IMR-90 (cell line): Measurements from ENCODE around the gene MED26. TPM values are rescaled to one million over a fixed set of nuclear protein-coding genes. Genes with fewer than 3 reads are reported as not detected.

Experiments used
- ATAC-seq: fragments of 200-7000 bp; cut with Tn5 transposase; 2 replicates; pipeline ENCODE4 v1.9.1; 2020; ENCODE audit warnings: low read depth, mild to moderate bottlenecking, moderate library complexity
- BruUV-seq: library from RNA; stranded (reverse); fragments of 400-500 nt; replicated peaks from 2 replicates; lab custom pipeline; 2021; lab: Mats Ljungman, UMichigan
- CTCF ChIA-PET: fragments of 300-600 bp; formaldehyde crosslinking; extraction: SDS; loops from one replicate; lab custom pipeline; 2021; ENCODE audit warnings: antibody characterized with exemption; lab: Yijun Ruan, JAX
- POLR2A ChIA-PET: fragments of 300-600 bp; sonication (Branson Sonifier 250); formaldehyde crosslinking; loops from one replicate; lab custom pipeline; 2022; ENCODE audit warnings: antibody characterized with exemption; ENCODE audit not compliant: unreplicated experiment; lab: Charles Lee
- DNase-seq: peaks from one replicate; pipeline ENCODE4 v3.0.0; 2013
- H2AFZ ChIP-seq: replicated peaks from 2 replicates; pipeline ENCODE3; 2013; ENCODE audit warnings: low read length, mild to moderate bottlenecking; ENCODE audit not compliant: poor library complexity
- H2AK5ac ChIP-seq: 2 replicates; pipeline ENCODE4 v1.6.1; 2013; ENCODE audit warnings: low read depth, low read length, inconsistent platforms
- H2AK9ac ChIP-seq: replicated peaks from 2 replicates; pipeline ENCODE3; 2013; ENCODE audit warnings: mild to moderate bottlenecking, low read depth, low read length, moderate library complexity; ENCODE audit not compliant: poor library complexity
- H2BK120ac ChIP-seq: 2 replicates; pipeline ENCODE4 v1.6.1; 2013; ENCODE audit warnings: low read depth, low read length, inconsistent platforms
- H2BK15ac ChIP-seq: 3 replicates; pipeline ENCODE4 v1.6.1; 2013; ENCODE audit warnings: low read depth, low read length, inconsistent platforms
- H2BK20ac ChIP-seq: 2 replicates; pipeline ENCODE4 v1.6.1; 2013; ENCODE audit warnings: low read depth, mild to moderate bottlenecking, inconsistent platforms, low read length, moderate library complexity
- H2BK5ac ChIP-seq: 2 replicates; pipeline ENCODE4 v1.6.1; 2013; ENCODE audit warnings: mild to moderate bottlenecking, low read depth, low read length, inconsistent platforms; ENCODE audit not compliant: poor library complexity, severe bottlenecking
- H3K14ac ChIP-seq: replicated peaks from 2 replicates; pipeline ENCODE4 v1.6.1; 2013; ENCODE audit warnings: low read depth, low read length, inconsistent platforms
- H3K18ac ChIP-seq: 2 replicates; pipeline ENCODE4 v1.6.1; 2013; ENCODE audit warnings: low read depth, low read length, control low read depth
- H3K23ac ChIP-seq: 2 replicates; pipeline ENCODE4 v1.6.1; 2013; ENCODE audit warnings: low read depth, low read length, inconsistent platforms
- H3K27ac ChIP-seq: 2 replicates; pipeline ENCODE4 v1.5.1; 2013; ENCODE audit warnings: mild to moderate bottlenecking, control low read depth, low read length; ENCODE audit not compliant: insufficient read depth
- H3K27me3 ChIP-seq: 2 replicates; pipeline ENCODE4 v1.6.1; 2013; ENCODE audit warnings: low read length; ENCODE audit not compliant: control insufficient read depth, insufficient read depth
- H3K36me3 ChIP-seq: 2 replicates; pipeline ENCODE4 v1.6.1; 2013; ENCODE audit warnings: low read length, mixed read lengths; ENCODE audit not compliant: control insufficient read depth, insufficient read depth
- H3K4ac ChIP-seq: 2 replicates; pipeline ENCODE4 v1.6.1; 2013; ENCODE audit warnings: low read depth, low read length, inconsistent platforms
- H3K4me1 ChIP-seq: 2 replicates; pipeline ENCODE4 v1.6.1; 2013; ENCODE audit warnings: low read length, mixed read lengths; ENCODE audit not compliant: control insufficient read depth, insufficient read depth
- H3K4me2 ChIP-seq: 2 replicates; pipeline ENCODE4 v1.6.1; 2013; ENCODE audit warnings: low read depth, mild to moderate bottlenecking, control low read depth, low read length, moderate library complexity
- H3K4me3 ChIP-seq: 2 replicates; pipeline ENCODE4 v1.5.1; 2013; ENCODE audit warnings: low read depth, mild to moderate bottlenecking, control low read depth, low read length, moderate library complexity; ENCODE audit not compliant: insufficient read depth
- H3K56ac ChIP-seq: 2 replicates; pipeline ENCODE4 v1.6.1; 2013; ENCODE audit warnings: low read length, inconsistent platforms; ENCODE audit not compliant: insufficient read depth; ENCODE audit errors: extremely low read depth
- H3K79me1 ChIP-seq, 2 experiments: 2 replicates each; pipeline ENCODE4 v1.6.1; 2013; ENCODE audit warnings: low read length in 2 of 2, inconsistent platforms in 1 of 2, low read depth in 1 of 2
- H3K9ac ChIP-seq: 2 replicates; pipeline ENCODE4 v1.6.1; 2013; ENCODE audit warnings: low read depth, low read length, control low read depth
- H3K9me1 ChIP-seq: 2 replicates; pipeline ENCODE4 v1.6.1; 2013; ENCODE audit warnings: low read length, inconsistent platforms; ENCODE audit not compliant: insufficient read depth
- H3K9me3 ChIP-seq: 2 replicates; pipeline ENCODE4 v1.6.1; 2013; ENCODE audit warnings: low read length; ENCODE audit not compliant: control insufficient read depth, insufficient read depth
- H4K20me1 ChIP-seq: 2 replicates; pipeline ENCODE4 v1.6.1; 2013; ENCODE audit warnings: low read length, inconsistent platforms; ENCODE audit not compliant: insufficient read depth
- H4K5ac ChIP-seq: 2 replicates; pipeline ENCODE4 v1.6.1; 2013; ENCODE audit warnings: mild to moderate bottlenecking, low read depth, low read length, control low read depth
- H4K8ac ChIP-seq, 2 experiments: 2 replicates each; pipeline ENCODE4 v1.6.1; 2013; ENCODE audit warnings: low read depth in 2 of 2, low read length in 2 of 2, control low read depth in 1 of 2, inconsistent platforms in 1 of 2
- H4K91ac ChIP-seq: 2 replicates; pipeline ENCODE4 v1.6.1; 2013; ENCODE audit warnings: low read depth, low read length, inconsistent platforms; ENCODE audit not compliant: insufficient read depth
- MAZ ChIP-seq: IDR thresholded peaks from 2 replicates; pipeline ENCODE4 v1.6.1; 2012; ENCODE audit warnings: low read depth, mild to moderate bottlenecking, low read length, improper control_type of control experiment, moderate library complexity, borderline replicate concordance
- MXI1 ChIP-seq: IDR thresholded peaks from 2 replicates; pipeline ENCODE4 v1.6.1; 2012; ENCODE audit warnings: low read depth, mild to moderate bottlenecking, low read length, moderate library complexity, borderline replicate concordance
- RAD21 ChIP-seq: IDR thresholded peaks from 2 replicates; pipeline ENCODE4 v1.6.1; 2012; ENCODE audit warnings: low read length, improper control_type of control experiment
- RCOR1 ChIP-seq: IDR thresholded peaks from 2 replicates; pipeline ENCODE4 v1.6.1; 2012; ENCODE audit warnings: mild to moderate bottlenecking, low read length, improper control_type of control experiment; ENCODE audit not compliant: insufficient replicate concordance
- RFX5 ChIP-seq: IDR thresholded peaks from 2 replicates; pipeline ENCODE4 v1.8.0; 2012; ENCODE audit warnings: low read depth, mild to moderate bottlenecking, low read length, moderate library complexity
- SMC3 ChIP-seq: fragments of 150-350 bp; IDR thresholded peaks from 2 replicates; pipeline ENCODE4 v1.6.1; 2016; ENCODE audit warnings: low read depth, mild to moderate bottlenecking, antibody characterized with exemption, low read length, moderate library complexity
- WGBS, 2 experiments: methylation state at CpG; one replicate each; pipeline versions ENCODE4 v1.1.5 to v1.1.7; 2013; ENCODE audit warnings: missing lambda C conversion rate in 2 of 2; ENCODE audit not compliant: insufficient read length in 1 of 2; ENCODE audit errors: extremely low coverage in 2 of 2; 5-methylcytosine and 5-hydroxymethylcytosine counted together
- dilution Hi-C: fragments of 300-500 bp; cut with HindIII; formaldehyde crosslinking; loops from one replicate; pipeline ENCODE4 v1.14.3; 2018; ENCODE audit warnings: low sequenced_read_pairs; ENCODE audit not compliant: unreplicated experiment
- in situ Hi-C: fragments of 300-500 bp; cut with MboI; formaldehyde crosslinking; loops from 3 replicates; pipeline ENCODE4 v1.14.3; 2019; ENCODE audit warnings: low sequenced_read_pairs, inconsistent platforms, mixed read lengths
- intact Hi-C: fragments of 100-400 bp; cut with micrococcal nuclease; formaldehyde crosslinking; loops from 2 replicates; pipeline ENCODE4 v1.10.0; 2022
- polyA plus RNA-seq, 3 experiments: library from polyadenylated mRNA; depleted of rRNA; stranded (reverse); fragments of >200 nt; gene quantifications; 2 replicates each; pipeline ENCODE4 v1.2.3, GENCODE V29; 2012; ENCODE audit warnings: low replicate concordance in 1 of 3
- total RNA-seq: library from RNA; depleted of rRNA; stranded (reverse); fragments of >200 nt; gene quantifications from 2 replicates; pipeline ENCODE4 v1.2.3, GENCODE V29; 2012
- TF ChIP-seq, protein P1 (sequence below): conservative IDR thresholded peaks from 2 replicates; pipeline ENCODE4 v1.5.1; 2012; ENCODE audit warnings: mild to moderate bottlenecking, low read depth, low read length, improper control_type of control experiment

MED26 gene
- total and polyA plus RNA-seq, 2 of the 4 experiments (the other 2 are of a cell fraction), result 2.0 to 4.0 TPM

DNA sequence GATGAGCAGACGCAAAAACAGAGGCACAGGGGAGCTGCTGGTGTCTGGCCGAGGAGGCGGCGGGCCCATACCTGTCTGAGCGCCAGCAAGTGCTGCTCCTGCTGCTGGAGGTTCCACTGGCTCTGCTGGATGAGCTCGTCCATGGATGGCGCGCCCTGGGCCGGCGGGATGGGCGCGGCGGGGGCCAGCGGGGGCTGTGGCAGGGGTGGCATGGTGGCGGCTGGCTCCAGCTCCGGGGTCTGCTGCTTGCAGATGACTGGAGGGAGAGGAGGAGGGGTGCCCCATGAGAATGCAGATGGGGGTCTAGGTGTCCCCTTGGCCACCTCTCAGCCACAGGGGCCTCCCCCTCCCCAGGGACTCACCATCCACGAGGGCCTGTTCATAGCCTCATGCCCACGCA is 92.6 kb downstream of the MED26 start:
- no peak overlapping the region for H3K4ac ChIP-seq
- H4K5ac ChIP-seq, result no peak overlapping the region
- peaks cover 60% of the 10 kb centered on the region for H4K20me1 ChIP-seq
- no peak overlapping the region for H3K9ac ChIP-seq
- H3K27ac ChIP-seq, result no peak overlapping the region
- TF ChIP-seq SMC3, result no peak
- TF ChIP-seq, protein P1, sequence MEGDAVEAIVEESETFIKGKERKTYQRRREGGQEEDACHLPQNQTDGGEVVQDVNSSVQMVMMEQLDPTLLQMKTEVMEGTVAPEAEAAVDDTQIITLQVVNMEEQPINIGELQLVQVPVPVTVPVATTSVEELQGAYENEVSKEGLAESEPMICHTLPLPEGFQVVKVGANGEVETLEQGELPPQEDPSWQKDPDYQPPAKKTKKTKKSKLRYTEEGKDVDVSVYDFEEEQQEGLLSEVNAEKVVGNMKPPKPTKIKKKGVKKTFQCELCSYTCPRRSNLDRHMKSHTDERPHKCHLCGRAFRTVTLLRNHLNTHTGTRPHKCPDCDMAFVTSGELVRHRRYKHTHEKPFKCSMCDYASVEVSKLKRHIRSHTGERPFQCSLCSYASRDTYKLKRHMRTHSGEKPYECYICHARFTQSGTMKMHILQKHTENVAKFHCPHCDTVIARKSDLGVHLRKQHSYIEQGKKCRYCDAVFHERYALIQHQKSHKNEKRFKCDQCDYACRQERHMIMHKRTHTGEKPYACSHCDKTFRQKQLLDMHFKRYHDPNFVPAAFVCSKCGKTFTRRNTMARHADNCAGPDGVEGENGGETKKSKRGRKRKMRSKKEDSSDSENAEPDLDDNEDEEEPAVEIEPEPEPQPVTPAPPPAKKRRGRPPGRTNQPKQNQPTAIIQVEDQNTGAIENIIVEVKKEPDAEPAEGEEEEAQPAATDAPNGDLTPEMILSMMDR, result no peak
- TF ChIP-seq RFX5, result no peak
- no peak for TF ChIP-seq RAD21
- no peak for TF ChIP-seq MXI1
- no peak for TF ChIP-seq RCOR1
- TF ChIP-seq MAZ, result no peak
- H4K91ac ChIP-seq, result no peak overlapping the region
- no peaks in the 10 kb centered on the region for H3K4me1 ChIP-seq
- no peak overlapping the region for H2BK15ac ChIP-seq
- no peak overlapping the region for H2BK5ac ChIP-seq
- no peak overlapping the region for H2BK120ac ChIP-seq
- ChIA-PET CTCF (no interaction called here), POLR2A (no interaction called here)
- no peak overlapping the region for H3K4me2 ChIP-seq
- intact Hi-C loops (no loop called here), in situ Hi-C loops (no loop called here), dilution Hi-C loops (no loop called here)
- no peak overlapping the region for H3K18ac ChIP-seq
- H4K8ac ChIP-seq, result no peak overlapping the region
- H3K56ac ChIP-seq, result no peak overlapping the region
- H3K4me3 ChIP-seq, result no peak overlapping the region
- no peak overlapping the region for H2AFZ ChIP-seq
- H3K23ac ChIP-seq, result no peak overlapping the region
- H3K9me1 ChIP-seq, result peaks cover 12% of the 10 kb centered on the region; the same call in 1 of the 2 replicates
- H2AK5ac ChIP-seq, result no peak overlapping the region
- H3K36me3 ChIP-seq, result peaks cover 83% of the 10 kb centered on the region
- H3K79me1 ChIP-seq, result peaks cover 5 to 48% of the 10 kb centered on the region in 2 experiments
- H3K27me3 ChIP-seq, result no peaks in the 10 kb centered on the region
- 100% methylated on average over 6 of the region's 18 CpGs; no CpG with 5 or more reads in 1 of the 2 experiments for WGBS, 2 experiments
- DNase-seq (no peak), ATAC-seq (no peak)
- H2BK20ac ChIP-seq, result no peak overlapping the region
- H2AK9ac ChIP-seq, result no peak overlapping the region
- H3K9me3 ChIP-seq, result no peaks in the 10 kb centered on the region
- BruUV-seq, result no TSS peak
- no peak overlapping the region for H3K14ac ChIP-seq
